Hepatic stellate cell (primary cell): Measurements from ENCODE around the gene OR6C2.
"Not testable (repeated sequence)": the region's sequence is repeated elsewhere in the genome, so short reads cannot be mapped to it uniquely, and the experiment has no call there.

Source experiments
- DNase-seq: peaks from one replicate; pipeline ENCODE4 v3.0.0; 2011; ENCODE audit warnings: low spot score

Gene OR6C2

DNA sequence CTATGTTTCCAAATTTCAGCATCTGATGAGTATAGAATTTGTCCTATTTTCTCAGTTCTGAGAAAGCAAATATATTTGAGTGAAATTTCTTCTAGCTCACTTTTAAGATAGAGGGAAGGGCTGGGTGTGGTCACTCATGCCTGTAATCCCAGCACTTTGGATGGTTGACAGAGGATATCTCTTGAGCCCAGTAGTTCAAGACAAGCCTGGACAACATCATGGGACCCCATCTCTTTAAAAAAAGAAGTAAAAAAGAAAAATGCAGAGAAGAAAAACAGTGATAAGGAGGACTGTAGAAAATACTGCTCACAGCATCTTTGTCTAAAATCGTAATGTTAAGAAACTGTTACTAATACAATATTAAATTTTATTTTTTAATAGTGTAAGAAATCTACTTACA is 28.4 kb downstream of the OR6C2 start:
- no peak for DNase-seq

- not testable (repeated sequence) for DNase-seq
Observed at GRCh38 chr12:55479136-55479535, 35.3 kb downstream of the OR6C2 start.

- not testable (repeated sequence) for DNase-seq
Observed at GRCh38 chr12:55484284-55484683, 40.4 kb downstream of the OR6C2 start.

GRCh38 chr12:55492078-55492477 is 48.2 kb downstream of the OR6C2 start, which contains the start of gene OR6C68:
TSS of gene OR6C68 (plus strand) at chr12:55492378. CDS start at chr12:55492378, 0 bp downstream.
- DNase-seq, result no peak

GRCh38 chr12:55495490-55495889 is 51.6 kb downstream of the OR6C2 start:
- DNase-seq, result no peak

DNA sequence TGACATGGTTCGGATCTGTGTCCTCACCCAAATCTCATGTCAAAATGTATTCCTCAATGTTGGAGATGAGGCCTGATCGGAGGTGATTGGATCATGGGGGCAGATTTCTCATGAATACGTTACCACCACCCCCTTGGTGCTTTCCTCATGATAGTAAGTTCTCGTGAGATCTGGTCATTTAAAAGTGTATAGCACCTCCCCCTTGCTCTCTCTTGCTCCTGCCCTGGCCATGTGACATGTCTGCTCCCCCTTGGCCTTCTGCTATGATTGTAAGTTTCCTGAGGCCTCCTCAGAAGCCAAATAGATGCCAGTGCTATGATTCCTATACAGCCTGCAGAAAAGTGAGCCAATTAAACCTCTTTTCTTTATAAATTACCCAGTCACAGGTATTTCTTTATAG is 55.4 kb downstream of the OR6C2 start:
- no peak for DNase-seq

GRCh38 chr12:55499810-55500252 is 56.0 kb downstream of the OR6C2 start:
- DNase-seq, result no peak

DNA sequence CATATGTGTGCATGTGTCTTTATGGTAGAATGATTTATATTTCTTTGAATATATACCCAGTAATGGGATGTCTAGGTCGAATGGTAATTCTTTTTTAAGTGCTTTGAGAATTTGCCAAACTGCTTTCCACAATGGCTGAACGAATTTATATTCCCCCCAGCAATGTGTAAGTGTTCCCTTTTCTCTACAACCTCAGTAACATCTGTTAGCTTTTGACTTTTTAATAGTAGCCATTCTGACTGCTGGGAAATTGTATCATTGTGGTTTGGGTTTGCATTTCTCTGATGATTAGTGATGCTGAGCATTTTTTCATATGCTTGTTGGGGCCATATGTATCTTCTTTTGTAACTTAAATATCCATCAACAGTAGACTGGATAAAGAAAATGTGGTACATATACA is 57.7 kb downstream of the OR6C2 start:
- DNase-seq, result no peak
